CMK (cell line): ENCODE measurements around the gene NOTCH1.

Experiments
- DNase-seq: peaks from one replicate; pipeline ENCODE4 v3.0.0-alpha.2; 2010; ENCODE audit warnings: low read depth

The NOTCH1 gene

GRCh38 chr9:136517012-136517743 lies 28.7 kb downstream of the NOTCH1 start:
- no peak for DNase-seq

DNA sequence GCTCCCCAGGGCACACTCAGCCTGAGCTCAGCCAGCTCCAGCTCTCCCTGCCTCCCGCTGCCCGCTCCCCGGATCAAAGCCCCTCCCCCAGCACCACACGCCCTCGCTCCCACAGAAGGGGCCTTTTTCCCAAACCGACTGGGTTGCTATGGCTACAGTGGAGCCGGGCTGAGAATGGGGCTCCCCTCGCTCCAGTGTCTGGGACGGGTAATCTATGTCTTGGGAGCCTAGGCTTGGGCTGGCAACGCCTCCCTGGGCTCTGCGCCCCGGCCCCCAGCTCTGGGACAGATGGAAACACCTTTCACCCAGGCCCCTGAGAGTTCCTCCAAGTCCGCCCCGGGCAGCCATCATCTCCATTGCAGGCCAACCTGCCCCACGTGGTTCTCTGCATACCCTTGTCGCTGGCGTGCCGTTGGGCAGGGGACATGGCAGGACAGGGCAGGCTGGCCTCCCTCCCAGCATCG lies 29.6 kb downstream of the NOTCH1 start:
- no peak for DNase-seq

DNA sequence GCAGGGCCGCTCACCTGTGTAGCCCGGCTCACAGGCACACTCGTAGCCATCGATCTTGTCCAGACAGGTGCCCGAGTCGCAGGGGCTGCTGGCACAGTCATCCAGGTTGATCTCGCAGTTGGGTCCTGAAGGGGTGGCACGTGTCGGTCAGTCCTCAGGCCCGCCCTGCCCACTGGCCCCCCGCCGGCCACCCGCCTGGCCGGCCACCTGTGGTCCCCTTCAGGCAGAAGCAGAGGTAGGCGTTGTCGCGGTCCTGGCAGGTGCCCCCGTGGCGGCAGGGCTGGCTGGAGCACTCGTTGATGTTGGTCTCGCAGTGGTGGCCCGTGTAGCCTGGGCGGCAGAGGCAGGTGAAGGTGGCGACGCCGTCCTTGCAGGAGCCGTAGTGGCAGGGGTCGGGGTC lies 30.6 kb downstream of the NOTCH1 start:
- DNase-seq: no peak

DNA sequence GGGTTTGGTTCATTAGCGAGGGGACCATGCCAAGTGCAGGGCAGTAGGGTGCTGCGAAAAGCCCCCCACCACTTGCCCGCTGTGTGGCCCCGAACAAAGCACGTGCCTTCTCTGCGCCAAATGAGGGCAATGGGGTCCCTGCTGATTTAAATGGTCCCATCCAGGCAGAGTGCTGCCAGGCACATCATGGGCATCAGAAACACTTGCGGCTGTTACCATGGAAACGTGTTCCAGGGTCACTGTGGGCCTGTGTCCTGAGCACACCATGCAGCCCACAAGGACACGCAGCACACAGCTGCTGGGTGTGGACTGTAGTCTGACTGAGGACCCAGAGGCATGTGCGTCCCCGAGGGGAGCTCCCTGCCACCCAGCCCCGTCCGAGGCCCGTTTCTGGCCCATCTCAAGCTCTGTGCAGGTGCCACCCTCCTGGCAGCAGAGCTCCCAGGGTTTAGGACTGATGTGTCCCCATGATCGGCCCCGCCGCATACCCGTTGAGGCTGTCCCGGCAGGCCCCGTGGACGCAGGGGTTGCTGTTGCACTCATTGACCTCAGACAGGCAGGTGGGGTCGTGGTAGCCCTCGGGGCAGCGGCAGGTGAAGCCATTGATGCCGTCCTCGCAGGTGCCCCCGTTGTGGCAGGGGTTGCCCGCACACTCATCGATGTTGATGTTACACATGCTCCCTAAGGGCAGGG lies 31.7 kb downstream of the NOTCH1 start:
- no peak for DNase-seq

DNA sequence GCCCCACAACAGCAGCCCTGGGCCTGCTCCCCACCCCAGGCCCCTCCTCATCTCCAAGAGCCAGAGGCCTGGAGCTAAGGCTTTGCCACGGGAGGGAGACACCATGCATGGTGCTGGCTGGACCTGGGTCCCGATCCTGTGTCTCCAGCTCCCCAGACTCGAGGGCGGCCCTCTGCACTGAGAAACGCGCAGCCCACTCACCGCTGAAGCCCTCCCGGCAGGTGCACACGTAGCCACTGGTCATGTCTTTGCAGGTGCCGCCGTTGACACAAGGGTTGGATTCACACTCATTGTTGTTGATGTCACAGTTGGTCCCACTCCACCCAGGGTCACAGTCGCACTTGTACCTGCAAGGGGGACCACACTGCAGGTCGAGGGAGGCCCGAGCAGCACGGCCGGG lies 32.7 kb downstream of the NOTCH1 start:
- no peak for DNase-seq

DNA sequence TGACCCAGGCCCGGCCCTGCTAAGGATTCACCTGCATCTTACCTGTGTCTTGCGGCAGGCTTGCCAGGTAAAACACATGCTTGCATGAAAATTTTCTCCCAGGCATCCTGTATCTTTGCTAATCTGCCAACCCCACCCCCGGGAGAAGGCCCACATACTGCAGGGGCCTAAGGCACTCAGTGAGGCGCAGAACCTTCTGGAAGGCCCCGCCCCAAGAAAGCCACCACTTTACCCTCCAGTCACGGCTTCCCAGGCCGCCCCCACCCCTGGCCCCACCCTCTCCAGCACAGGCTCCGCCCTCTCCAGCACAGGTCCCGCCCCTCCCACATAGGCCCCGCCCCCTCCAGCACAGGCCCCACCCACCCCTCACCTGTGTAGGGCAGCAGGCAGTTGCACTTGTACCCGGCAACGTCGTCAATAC lies 33.2 kb downstream of the NOTCH1 start:
- DNase-seq: peak; percentile 62

DNA sequence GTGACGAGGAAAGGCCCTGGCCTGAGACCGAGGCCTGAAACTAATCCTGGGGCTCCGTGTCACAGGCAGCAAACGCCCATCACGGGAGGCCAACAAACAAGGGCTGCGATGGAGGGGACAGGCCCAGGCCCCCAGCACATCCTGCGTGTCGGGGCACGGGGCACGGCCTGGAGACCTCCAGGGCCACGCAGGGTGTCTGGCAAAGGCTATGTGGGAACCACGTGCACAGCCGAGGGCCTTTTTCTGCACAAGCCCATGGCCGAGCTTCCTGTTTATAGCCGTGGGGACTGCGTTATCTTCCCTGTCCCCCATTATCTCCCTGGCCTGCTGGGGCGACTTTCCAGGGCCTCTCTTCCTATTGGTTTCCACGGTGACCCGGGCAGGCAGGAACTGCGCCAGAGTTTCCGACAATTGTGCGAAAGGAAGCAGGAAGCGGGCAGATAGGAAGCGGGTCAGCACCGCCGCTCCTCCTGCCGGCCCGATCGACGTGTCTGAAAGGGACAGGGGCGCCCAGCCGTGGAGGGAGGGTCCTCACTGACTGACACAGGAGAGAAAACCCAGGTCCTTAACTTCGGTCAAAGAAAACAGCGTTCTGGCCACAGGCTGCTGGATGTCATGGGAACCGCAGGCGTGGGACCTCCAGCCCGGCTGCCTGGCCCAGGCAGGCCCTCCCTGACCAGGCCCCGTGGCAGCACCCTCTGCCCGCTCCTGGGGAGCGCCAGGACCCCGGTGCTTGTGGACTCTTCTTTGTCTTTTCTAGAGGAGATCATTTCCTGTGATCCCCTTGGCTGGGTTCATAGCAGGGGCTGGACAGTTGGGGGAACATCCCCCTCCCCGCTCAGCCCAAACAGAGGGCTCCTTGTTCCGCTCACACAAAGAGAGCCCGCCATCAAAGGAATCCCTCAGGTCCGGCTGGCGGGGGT lies 33.9 kb downstream of the NOTCH1 start:
- peak; percentile 64 for DNase-seq

- DNase-seq: no peak
These were observed 34.6 kb downstream of the NOTCH1 start for GRCh38 chr9:136511144-136511669.

GRCh38 chr9:136510561-136510960 lies 35.3 kb downstream of the NOTCH1 start:
- DNase-seq: no peak

GRCh38 chr9:136509549-136509948 lies 36.3 kb downstream of the NOTCH1 start:
- DNase-seq: no peak

- DNase-seq: no peak
These were observed 36.9 kb downstream of the NOTCH1 start for GRCh38 chr9:136508729-136509500.

DNA sequence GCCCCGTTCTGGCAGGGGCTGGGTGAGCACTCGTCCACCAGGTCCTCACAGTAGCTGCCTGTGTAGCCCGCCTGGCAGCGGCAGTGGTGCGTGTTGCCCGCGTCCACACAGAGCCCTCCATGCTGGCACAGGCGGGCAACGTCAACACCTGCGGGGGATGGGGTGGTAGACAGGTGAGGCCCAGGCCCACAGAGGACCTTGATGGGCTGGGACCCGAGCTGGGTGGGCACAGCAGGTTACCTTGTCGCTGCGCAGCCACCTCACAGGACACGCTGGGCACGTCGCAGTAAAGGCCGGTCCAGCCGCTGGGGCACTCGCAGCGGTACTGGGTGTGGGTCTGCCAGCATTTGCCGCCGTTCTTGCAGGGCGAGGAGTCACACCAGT lies 37.9 kb downstream of the NOTCH1 start:
- DNase-seq: no peak

GRCh38 chr9:136507221-136507991 lies 38.4 kb downstream of the NOTCH1 start:
- DNase-seq: no peak

DNA sequence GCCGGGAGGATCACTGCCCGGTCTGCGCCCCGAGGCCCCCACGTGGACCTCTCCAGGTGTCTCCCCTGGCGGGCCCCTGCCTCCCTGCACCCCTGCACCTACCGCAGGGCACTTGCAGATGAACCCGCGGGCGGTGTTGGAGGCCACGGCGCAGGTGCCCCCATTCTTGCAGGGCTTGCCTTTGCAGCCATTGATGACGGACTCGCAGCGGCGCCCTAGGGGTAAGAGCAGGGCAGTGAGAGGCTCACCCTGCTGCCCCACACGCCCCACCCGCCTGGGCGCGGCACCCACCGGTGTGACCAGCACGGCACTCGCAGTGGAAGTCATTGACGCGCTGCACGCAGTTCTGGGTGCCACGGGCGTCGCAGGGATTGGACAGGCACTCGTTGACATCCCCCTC lies 39.4 kb downstream of the NOTCH1 start:
- no peak for DNase-seq

GRCh38 chr9:136505406-136506403 lies 40.1 kb downstream of the NOTCH1 start:
- DNase-seq: no peak

DNA sequence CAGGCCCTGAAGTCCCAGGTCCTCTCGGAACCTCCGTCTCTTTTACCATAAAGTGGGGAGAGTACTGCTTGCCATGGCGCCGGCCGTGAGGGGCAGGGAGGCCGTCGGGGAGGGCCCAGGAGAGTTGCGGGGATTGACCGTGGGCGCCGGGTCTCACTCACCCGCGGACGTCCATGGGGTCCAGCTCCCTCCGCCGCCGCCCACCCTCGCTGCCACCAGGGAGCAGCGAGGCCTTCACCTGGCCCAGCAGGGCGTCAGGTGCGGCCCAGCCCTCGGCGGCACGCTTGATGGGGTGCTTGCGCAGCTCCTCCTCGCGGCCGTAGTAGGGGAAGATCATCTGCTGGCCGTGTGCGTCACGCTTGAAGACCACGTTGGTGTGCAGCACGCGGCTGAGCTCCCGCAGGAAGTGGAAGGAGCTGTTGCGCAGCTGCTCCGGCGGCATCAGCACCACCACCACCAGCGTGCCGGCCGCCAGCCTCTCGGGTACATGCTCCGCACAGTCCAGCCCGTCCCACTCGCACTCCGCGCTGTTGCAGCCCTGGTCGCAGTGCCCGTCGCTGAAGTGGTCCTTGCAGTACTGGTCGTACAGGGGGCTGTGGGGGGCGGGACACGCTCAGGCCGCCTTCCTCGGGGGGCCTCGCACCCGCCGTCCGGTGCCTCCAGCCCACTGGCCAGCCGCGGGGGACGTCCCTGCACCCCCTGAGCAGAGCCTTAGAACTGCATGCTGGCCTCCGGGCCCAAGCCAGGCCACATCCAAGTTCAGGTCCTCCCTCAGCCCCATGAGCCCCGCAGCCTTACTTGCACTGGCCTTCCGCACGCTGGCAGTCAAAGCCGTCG lies 41.1 kb downstream of the NOTCH1 start:
- DNase-seq: no peak

DNA sequence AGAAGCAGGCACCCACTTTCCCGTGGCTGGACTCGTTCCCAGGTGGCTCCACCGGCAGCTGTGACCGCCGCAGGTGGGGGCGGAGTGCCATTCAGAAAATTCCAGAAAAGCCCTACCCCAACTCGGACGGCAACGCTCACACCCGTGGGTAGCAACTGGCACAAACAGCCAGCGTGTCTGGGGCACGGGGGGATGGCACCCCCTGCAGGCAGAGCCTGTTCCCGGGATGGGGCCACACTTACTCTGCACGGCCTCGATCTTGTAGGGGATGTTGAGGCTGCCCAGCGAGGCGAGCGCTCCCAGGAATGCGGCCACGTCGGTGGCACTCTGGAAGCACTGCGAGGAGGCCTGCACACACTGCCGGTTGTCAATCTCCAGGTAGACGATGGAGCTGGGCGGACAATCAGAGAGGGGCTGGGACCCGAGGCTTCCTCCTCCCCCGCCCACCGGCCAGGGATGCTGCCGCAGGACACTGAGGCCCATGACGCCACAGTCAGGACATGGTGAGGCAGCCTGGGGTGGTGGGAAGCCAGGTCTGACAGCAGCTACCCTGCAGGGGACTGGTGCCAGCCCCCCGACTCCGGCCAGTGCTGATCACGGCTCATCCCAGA lies 42.8 kb downstream of the NOTCH1 start:
- DNase-seq: no peak

DNA sequence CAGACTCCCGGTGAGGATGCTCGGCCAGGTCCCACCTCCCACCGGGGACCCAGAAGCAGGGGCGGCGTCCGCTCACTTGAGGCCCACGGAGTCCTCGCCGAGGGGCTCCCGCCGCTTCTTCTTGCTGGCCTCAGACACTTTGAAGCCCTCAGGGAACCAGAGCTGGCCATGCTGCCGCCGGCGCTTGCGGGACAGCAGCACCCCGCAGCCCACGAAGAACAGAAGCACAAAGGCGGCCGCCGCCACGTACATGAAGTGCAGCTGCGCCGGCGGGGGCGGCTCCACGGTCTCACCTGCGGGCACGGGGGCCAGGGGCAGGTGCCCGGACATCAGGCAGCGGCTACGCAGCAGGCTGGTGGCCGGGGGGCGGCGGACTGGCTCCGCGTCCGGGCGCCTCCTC lies 43.7 kb downstream of the NOTCH1 start:
- DNase-seq: no peak
